MCF 10A (cell line): Measurements from ENCODE around the gene IQSEC1. TPM values are rescaled to one million over a fixed set of nuclear protein-coding genes. Genes with fewer than 3 reads are reported as not detected.

Source experiments
- Bru-seq: library from RNA; stranded (reverse); fragments of 400-500 nt; gene quantifications from one replicate; lab custom pipeline; 2021; lab: Mats Ljungman, UMichigan
- BruChase-seq, 2 experiments: library from RNA; stranded (reverse); fragments of 400-500 nt; gene quantifications; one replicate each; lab custom pipeline; 2021; lab: Mats Ljungman, UMichigan
- BruUV-seq: library from RNA; stranded (reverse); fragments of 400-500 nt; replicated peaks from 2 replicates; lab custom pipeline; 2021; lab: Mats Ljungman, UMichigan
- CTCF ChIA-PET: fragments of 300-600 bp; sonication (Branson Sonifier 250); formaldehyde crosslinking; extraction: SDS; loops from one replicate; lab custom pipeline; 2021; ENCODE audit warnings: antibody characterized with exemption, inconsistent platforms; lab: Yijun Ruan, JAX
- POLR2A ChIA-PET: fragments of 300-600, 350-650 bp; sonication (Branson Sonifier 250); formaldehyde crosslinking; extraction: SDS; loops from one replicate; lab custom pipeline; 2020; ENCODE audit warnings: antibody characterized with exemption, inconsistent platforms; lab: Yijun Ruan, JAX
- DNase-seq: peaks from one replicate; pipeline ENCODE4 v3.0.0-alpha.2; 2018; ENCODE audit not compliant: unreplicated experiment
- H3K27ac Mint-ChIP-seq: one replicate; pipeline ENCODE4 v1.8.0; 2022; ENCODE audit warnings: mild to moderate bottlenecking, low read depth, mixed read lengths; ENCODE audit not compliant: unreplicated experiment
- H3K27me3 Mint-ChIP-seq: one replicate; pipeline ENCODE4 v1.8.0; 2022; ENCODE audit warnings: mixed read lengths; ENCODE audit not compliant: insufficient read depth, unreplicated experiment
- H3K36me3 Mint-ChIP-seq: one replicate; pipeline ENCODE4 v1.8.0; 2022; ENCODE audit warnings: mild to moderate bottlenecking, moderate library complexity, mixed read lengths; ENCODE audit not compliant: insufficient read depth, unreplicated experiment
- H3K4me1 Mint-ChIP-seq: one replicate; pipeline ENCODE4 v1.8.0; 2022; ENCODE audit warnings: mixed read lengths; ENCODE audit not compliant: insufficient read depth, unreplicated experiment
- H3K4me3 Mint-ChIP-seq: one replicate; pipeline ENCODE4 v1.8.0; 2022; ENCODE audit warnings: mild to moderate bottlenecking, moderate library complexity, mixed read lengths; ENCODE audit not compliant: unreplicated experiment
- H3K9me3 Mint-ChIP-seq: one replicate; pipeline ENCODE4 v1.8.0; 2022; ENCODE audit warnings: mixed read lengths; ENCODE audit not compliant: unreplicated experiment
- intact Hi-C: fragments of 100-400 bp; cut with micrococcal nuclease; formaldehyde crosslinking; loops from 2 replicates; pipeline ENCODE4 v1.14.1; 2022
- long read RNA-seq: library from polyadenylated mRNA; stranded (forward); transcript quantifications from one replicate; pipeline ENCODE4 v2.0.0, GENCODE V29; 2022
- total RNA-seq: library from RNA; stranded (reverse); gene quantifications from 2 replicates; pipeline ENCODE4 v1.2.3, GENCODE V29; 2022
- TF ChIP-seq, protein P1 (sequence below): fragments of 200-600 bp; IDR thresholded peaks from one replicate; pipeline ENCODE4 v1.8.0; 2022; ENCODE audit warnings: antibody characterized with exemption, mild to moderate bottlenecking; ENCODE audit not compliant: unreplicated experiment

IQSEC1 gene
- total RNA-seq, result 18.7 and 21.2 TPM in 2 replicates
- Bru-seq, nascent RNA, result percentile 32 among the genes with signal in this experiment
- BruChase-seq, experiment 1, labeled RNA remaining after a 6-hour chase, result percentile 43 among the genes with signal in this experiment
- BruChase-seq, experiment 2, labeled RNA remaining after a 2-hour chase, result percentile 33 among the genes with signal in this experiment
- long read RNA-seq, partial matches to known transcripts, result 2 of 39 reads
- long read RNA-seq, other reads (novel, unspliced or antisense), result 37 of 39 reads

DNA sequence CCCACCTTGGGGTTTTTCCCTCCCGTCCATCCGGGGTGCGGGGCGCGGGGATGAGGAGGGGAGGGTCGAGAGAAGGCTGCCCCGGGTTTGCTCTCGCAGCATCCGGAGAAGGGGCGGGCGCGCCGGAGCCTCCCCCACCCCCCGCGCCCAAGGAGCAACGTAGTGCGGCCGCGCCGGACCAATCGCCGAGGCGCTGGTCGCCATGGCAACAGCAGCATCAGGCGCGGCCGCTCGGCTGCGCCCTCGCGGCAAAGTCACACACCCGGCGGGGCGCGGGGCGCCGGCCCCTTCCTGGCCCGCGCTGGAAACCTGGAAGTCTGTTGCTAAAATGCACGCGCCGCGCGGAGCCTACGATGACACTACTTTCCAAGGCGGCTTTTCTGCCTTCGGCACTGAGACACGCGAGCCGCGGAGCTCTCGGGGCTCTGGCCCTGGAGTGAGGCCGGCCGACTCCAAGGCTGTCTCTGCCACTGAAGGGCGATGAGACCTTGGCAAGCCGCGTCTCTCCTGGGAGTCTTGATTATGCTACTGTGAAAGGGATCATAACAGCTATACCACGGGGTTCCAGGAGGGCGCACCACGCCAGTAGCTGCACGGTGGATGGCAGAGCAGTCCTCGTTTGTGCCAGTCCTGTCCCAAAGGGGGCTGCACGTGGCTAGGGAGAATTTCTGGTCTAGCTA is at the start of gene IQSEC1:
TSS of gene IQSEC1 (minus strand) at position 104 of the 680 bp plus-strand sequence. CDS start 415 bp downstream, outside the sequence.
- Mint-ChIP-seq H3K27ac (no peak within 1 kb of the TSS), H3K4me1 (no peaks in the 10 kb centered on the region), H3K4me3 (no peak within 1 kb of the TSS), H3K36me3 (no peaks in the 10 kb centered on the region), H3K27me3 (peaks cover 52% of the 10 kb centered on the region), H3K9me3 (no peaks in the 10 kb centered on the region)
- intact Hi-C loops, result no loop called here
- ChIA-PET CTCF (interaction anchor here (1.2 kb wide), 1 partner anchor 19 kb away, joined by 3 read pairs; no protein-coding TSS in a partner anchor), POLR2A (no interaction called here)
- no TSS peak for BruUV-seq
- DNase-seq, result no peak
- TF ChIP-seq, protein P1, sequence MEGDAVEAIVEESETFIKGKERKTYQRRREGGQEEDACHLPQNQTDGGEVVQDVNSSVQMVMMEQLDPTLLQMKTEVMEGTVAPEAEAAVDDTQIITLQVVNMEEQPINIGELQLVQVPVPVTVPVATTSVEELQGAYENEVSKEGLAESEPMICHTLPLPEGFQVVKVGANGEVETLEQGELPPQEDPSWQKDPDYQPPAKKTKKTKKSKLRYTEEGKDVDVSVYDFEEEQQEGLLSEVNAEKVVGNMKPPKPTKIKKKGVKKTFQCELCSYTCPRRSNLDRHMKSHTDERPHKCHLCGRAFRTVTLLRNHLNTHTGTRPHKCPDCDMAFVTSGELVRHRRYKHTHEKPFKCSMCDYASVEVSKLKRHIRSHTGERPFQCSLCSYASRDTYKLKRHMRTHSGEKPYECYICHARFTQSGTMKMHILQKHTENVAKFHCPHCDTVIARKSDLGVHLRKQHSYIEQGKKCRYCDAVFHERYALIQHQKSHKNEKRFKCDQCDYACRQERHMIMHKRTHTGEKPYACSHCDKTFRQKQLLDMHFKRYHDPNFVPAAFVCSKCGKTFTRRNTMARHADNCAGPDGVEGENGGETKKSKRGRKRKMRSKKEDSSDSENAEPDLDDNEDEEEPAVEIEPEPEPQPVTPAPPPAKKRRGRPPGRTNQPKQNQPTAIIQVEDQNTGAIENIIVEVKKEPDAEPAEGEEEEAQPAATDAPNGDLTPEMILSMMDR, result no peak

DNA sequence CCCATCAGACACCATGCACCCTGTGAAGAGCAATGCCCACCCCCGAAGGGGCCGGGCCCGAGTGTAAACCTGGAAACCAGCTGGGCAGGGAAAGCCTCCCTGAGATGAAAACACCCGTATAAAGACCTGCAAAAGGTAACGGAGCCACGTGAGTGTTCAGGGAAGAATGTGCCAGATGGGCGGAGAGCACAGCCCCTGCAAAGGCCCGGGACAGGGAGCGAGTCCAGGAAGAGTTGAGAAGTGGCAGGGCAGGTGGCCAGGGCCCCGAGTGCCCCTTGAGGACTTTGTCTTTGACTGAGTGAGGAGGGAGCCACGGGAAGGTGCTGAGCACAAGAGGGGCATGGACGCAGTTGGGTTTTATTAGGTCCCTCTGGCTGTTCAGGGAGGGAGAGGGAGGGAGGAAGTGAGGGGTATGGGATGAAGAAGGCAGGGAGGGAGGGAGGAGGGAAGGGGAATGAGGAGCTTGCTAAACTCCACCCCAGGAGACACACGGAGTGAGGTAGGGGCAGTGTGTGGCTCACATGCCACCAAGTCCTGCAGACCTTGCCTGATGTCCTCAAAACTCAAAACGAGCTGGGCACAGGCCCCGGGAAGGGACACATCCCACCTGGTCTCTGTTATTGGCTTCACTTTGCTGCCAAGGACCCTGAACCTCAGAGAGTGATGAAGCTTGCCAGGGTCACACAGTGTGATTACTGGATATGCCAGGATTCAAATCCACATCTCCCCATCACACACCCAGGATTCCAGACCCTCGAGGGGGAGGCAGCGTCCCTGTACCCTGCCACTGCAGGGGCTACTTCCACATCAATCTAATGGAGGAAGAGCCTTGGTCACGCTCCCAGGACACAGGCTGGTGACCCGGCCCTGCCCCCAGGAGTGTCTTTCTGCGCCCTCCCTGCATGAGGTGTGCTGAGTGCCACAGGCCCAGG is 49.1 kb upstream of the IQSEC1 start:
- intact Hi-C loops, result no loop called here
- TF ChIP-seq, protein P1, result no peak
- Mint-ChIP-seq H3K36me3 (no peaks in the 10 kb centered on the region), H3K9me3 (no peaks in the 10 kb centered on the region), H3K27me3 (peaks cover 63% of the 10 kb centered on the region), H3K4me3 (no peak overlapping the region), H3K27ac (no peak overlapping the region), H3K4me1 (no peaks in the 10 kb centered on the region)
- CTCF ChIA-PET, result no interaction called here
- no TSS peak for BruUV-seq
- POLR2A ChIA-PET, result no interaction called here
- DNase-seq, result no peak

DNA sequence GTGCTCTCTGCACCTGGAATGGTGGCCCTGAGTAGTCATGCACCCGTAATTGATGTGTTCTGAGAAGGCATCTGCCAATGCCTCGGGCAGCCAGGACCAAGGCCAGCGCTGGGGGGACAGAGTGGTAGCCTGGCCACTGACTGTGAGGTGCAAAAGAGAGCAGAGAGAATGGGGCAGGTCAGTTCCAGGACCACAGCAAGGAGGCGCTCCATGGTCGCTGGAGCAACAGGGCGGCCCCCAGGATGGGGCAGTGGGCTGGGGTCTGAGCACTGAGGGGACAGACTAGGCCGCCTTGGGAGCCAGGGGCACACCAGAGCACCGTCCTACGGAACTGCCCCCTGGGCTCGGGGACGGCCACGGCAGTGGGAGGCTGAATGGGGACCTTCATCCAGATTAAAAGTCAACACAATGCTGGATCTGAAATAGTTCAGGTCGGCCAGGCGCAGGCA is 48.3 kb upstream of the IQSEC1 start:
- no peaks in the 10 kb centered on the region for H3K9me3 Mint-ChIP-seq
- H3K27me3 Mint-ChIP-seq, result peaks cover 67% of the 10 kb centered on the region
- ChIA-PET POLR2A (no interaction called here), CTCF (no interaction called here)
- no TSS peak for BruUV-seq
- H3K4me1 Mint-ChIP-seq, result no peaks in the 10 kb centered on the region
- no peak overlapping the region for H3K4me3 Mint-ChIP-seq
- H3K36me3 Mint-ChIP-seq, result no peaks in the 10 kb centered on the region
- TF ChIP-seq, protein P1, result no peak
- DNase-seq, result no peak
- intact Hi-C loops, result no loop called here
- no peak overlapping the region for H3K27ac Mint-ChIP-seq
